HG02642 (cell line): ENCODE data around the gene MEIG1.
"Not testable (repeated sequence)": the region's sequence is repeated elsewhere in the genome, so short reads cannot be mapped to it uniquely, and the experiment has no call there.

Experiments
- ATAC-seq: cut with Tn5 transposase; IDR thresholded peaks from one replicate; pipeline ENCODE4 v1.9.1; 2021; ENCODE audit warnings: mild to moderate bottlenecking; ENCODE audit not compliant: unreplicated experiment, poor library complexity

MEIG1 gene

GRCh38 chr10:14954001-14954770 is 5.0 kb upstream of the MEIG1 start, which contains the start of gene DCLRE1C:
Gene DCLRE1C (minus strand): TSS chr10:14954096. CDS start chr10:14954010, 86 bp downstream.
- peak; percentile 86 for ATAC-seq

- ATAC-seq = no peak
Measured at GRCh38 chr10:14954934-14955333, 4.3 kb upstream of the MEIG1 start.

DNA sequence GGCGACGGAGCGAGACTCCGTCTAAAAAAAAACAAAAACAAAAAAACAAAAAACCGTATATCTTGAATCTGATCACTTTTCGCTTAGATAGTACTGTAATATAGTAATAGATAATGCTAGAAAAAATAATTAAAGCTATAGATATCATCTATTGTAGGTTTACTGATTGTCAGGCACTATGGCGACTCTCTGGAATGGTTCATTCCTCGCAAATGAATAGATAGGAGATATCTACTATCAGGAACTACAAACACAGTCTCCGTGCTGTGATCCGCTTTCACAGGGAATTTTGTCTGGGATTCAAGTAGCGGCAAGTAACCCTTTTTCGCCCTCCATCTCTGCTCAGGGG is 342 bp upstream of the MEIG1 start:
- no peak for ATAC-seq

DNA sequence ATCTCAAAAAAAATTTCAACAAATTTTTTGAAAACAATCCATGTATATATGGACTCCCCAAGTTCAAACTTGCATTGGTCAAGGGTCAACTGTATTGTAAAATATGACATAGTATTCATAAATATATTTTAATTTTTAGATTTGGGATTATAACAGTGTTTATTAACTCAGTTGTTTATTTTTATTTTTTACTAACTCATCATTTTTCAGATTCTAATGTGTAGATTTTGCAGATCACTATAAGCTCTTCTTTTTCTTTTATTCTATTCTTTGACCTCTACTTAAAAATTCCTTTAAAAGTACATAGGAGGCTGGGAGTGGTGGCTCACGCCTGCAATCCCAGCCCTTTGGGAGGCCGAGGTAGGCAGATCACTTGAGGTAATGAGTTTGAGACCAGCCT is 8.7 kb downstream of the MEIG1 start:
- ATAC-seq = no peak

DNA sequence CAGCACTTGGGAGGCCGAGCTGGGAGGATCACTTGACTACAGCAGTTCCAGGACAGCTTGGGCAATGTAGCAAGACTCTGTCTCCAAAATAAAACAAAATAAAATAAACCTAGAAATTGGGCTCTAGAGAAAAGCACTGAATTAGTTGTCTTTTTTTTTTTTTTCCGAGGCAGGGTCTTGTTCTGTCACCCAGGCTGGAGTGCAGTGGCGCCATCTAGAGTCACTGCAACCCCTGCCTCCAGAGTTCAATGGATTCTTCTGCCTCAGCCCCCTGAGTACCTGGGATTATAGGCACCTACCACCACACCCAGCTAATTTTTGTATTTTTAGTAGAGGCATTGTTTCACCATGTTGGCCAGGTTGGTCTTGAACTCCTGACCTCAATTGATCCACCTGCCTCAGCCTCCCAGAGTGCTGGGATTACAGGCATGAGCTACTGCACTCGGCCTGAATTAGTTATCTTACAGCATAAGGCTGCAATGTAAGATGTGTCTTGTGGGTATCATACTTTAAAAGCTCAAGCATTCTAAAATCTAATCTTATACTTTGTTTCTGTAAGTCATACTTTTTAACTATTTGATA is 12.8 kb downstream of the MEIG1 start:
- no peak for ATAC-seq

DNA sequence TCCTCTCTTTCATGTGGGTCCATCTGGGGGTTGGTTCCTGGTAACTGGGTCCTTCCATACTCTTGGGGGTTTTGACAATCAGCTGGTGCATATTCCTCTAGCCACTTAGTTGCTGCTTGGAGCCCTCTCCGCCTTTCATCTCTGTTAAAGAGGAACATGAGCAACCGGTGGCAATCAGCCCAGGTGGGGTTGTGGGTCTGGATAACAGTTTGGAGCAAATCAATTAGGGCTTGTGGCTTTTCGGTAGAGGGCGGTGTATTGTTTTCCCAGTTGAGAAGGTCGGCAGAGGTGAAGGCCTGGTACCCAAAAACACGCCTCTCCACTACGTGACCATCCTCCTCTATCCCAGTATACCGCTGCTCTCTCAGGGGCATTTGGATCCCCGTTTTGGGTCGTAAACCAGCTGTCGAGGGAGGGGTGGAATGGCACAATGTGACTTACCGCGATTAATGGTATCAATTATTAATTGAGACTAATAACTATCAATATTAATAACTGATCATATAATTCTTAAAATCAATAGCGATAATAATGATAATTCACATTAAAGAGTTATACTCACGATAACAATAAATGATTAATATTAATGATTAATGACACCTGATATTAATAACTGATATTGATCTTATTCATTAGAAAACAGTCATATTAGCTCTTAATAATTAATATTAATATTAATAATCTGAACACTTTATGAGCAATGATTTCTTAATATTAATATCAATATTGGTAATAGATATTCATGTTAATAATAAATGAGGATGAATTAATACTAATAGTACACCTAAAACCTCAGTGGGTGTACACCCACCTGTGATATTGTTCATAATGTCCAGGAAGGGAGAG is 15.2 kb downstream of the MEIG1 start:
- ATAC-seq = not testable (repeated sequence)

GRCh38 chr10:14975672-14976273 is 16.6 kb downstream of the MEIG1 start:
- no peak for ATAC-seq

DNA sequence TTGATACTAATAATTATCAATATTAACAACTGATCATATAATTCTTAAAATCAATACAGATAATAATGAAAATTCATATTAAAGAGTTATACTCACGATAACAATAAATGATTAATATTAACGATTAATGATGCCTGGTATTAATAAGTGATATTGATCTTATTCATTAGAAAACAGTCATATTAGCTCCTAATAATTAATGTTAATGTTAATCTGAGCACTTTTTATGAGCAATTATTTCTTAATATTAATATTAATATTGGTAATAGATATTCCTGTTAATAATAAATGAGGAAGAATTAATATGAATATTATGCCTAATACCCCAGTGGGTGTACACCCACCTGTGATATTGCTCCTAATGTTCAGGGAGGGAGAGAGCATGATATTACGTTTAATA is 23.6 kb downstream of the MEIG1 start:
- ATAC-seq = no peak

GRCh38 chr10:14989552-14989951 is 30.4 kb downstream of the MEIG1 start:
- not testable (repeated sequence) for ATAC-seq

GRCh38 chr10:14991035-14991749 is 32.0 kb downstream of the MEIG1 start:
- ATAC-seq = not testable (repeated sequence)

DNA sequence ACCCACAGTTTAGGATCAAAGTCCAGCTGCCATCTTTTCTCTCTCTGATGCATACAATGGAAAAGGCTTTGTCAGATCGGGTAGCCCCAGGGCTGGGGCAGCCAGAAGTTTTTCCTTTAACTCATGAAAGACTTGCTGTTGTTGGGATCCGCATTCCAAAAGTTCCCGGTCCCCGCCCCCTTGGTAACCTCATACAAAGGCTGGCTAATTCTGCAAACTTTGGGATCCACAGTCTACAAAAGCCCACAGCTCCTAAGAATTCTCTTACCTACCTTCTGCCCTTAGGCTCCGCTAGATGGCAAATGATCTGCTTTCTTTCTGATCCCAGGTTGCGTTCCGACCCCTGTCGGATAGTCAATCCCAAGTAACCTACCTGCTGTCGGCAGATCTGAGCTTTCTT is 33.1 kb downstream of the MEIG1 start:
- ATAC-seq = not testable (repeated sequence)

GRCh38 chr10:14993500-14994455 is 34.6 kb downstream of the MEIG1 start:
- not testable (repeated sequence) for ATAC-seq

DNA sequence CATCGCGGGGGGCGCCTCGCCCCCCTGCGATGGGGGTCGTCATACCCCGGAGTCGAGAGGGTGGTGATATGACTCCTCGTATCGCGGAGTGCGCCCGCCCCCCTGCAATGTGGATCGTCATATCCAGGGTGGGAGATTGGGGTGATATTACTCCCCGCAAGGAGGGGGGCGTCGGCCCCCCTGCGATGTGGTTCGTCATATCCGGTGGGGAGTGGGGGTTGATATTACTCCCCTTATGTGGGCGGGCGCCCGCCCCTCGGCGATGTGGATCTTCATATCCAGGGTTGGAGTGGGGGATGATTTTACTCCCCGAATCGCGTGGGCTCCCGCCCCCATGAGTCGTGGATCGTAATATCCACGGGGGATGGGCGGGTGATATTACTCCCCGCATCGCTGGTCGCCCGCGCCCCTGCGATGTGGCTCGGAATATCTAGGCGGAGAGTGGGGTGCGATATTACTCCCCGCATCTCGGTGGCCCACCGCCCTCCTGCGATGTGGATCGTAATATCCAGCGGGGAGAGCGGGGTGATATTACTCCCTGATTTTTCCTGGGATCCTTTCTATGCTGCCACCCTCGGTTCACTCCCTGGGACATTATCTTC is 36.9 kb downstream of the MEIG1 start:
- ATAC-seq = no peak

- ATAC-seq = not testable (repeated sequence)
Measured at GRCh38 chr10:15013530-15013929, 54.3 kb downstream of the MEIG1 start.

- ATAC-seq = no peak
Measured at GRCh38 chr10:15015451-15015850, 56.3 kb downstream of the MEIG1 start.

DNA sequence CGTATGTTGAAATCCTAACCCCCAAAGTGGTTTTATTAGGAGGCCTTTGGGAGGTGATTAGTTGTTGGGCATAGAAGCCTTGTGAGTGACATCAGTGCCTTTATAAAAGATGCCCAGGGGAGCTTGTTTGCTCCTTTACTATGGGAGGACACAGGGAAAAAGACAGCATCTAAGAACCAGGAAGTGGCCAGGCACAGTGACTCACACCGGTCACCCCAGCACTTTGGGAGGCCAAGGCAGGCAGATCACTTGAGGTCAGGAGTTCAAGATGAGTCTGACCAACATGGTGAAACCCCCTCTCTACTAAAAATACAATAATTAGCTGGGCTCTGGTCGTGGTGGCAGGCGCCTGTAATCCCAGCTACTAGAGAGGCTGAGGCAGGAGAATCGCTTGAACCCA is 61.8 kb downstream of the MEIG1 start:
- not testable (repeated sequence) for ATAC-seq
